HEK293T (cell line): ENCODE measurements around the gene STXBP3.

Experiments used
- CTCF ChIA-PET: fragments of 350-600 bp; formaldehyde crosslinking; extraction: SDS; loops from one replicate; lab custom pipeline; 2021; ENCODE audit warnings: antibody characterized with exemption, inconsistent platforms; lab: Yijun Ruan, JAX
- POLR2A ChIA-PET: fragments of 350-600 bp; formaldehyde crosslinking; extraction: SDS; loops from one replicate; lab custom pipeline; 2020; ENCODE audit warnings: antibody characterized with exemption, inconsistent platforms; lab: Yijun Ruan, JAX
- DNase-seq: peaks from one replicate; pipeline ENCODE4 v3.0.0; 2012; ENCODE audit warnings: mixed read lengths; ENCODE audit errors: extremely low spot score
- ARNT ChIP-seq: fragments of 450-650 bp; IDR thresholded peaks from 2 replicates; pipeline ENCODE4 v1.6.1; 2017; ENCODE audit warnings: mild to moderate bottlenecking
- BHLHE40 ChIP-seq: fragments of 450-650 bp; IDR thresholded peaks from 2 replicates; pipeline ENCODE4 v1.6.1; 2016; ENCODE audit warnings: mild to moderate bottlenecking, moderate library complexity, borderline replicate concordance
- CTBP1 ChIP-seq: fragments of 450-650 bp; IDR thresholded peaks from 2 replicates; pipeline ENCODE4 v1.6.1; 2016; ENCODE audit warnings: borderline replicate concordance
- ELF4 ChIP-seq: fragments of 450-650 bp; IDR thresholded peaks from 2 replicates; pipeline ENCODE4 v1.6.1; 2017; ENCODE audit warnings: antibody characterized with exemption
- FOXA1 ChIP-seq: fragments of 450-650 bp; IDR thresholded peaks from 2 replicates; pipeline ENCODE4 v1.6.1; 2016; ENCODE audit warnings: mild to moderate bottlenecking
- FOXK2 ChIP-seq: fragments of 450-650 bp; IDR thresholded peaks from 2 replicates; pipeline ENCODE4 v1.6.1; 2016; ENCODE audit warnings: mild to moderate bottlenecking
- FOXM1 ChIP-seq: fragments of 450-650 bp; IDR thresholded peaks from 2 replicates; pipeline ENCODE4 v1.6.1; 2017; ENCODE audit warnings: mild to moderate bottlenecking, borderline replicate concordance
- HDGF ChIP-seq: fragments of 450-650 bp; IDR thresholded peaks from 2 replicates; pipeline ENCODE4 v1.6.1; 2017; ENCODE audit warnings: antibody characterized with exemption, borderline replicate concordance
- L3MBTL2 ChIP-seq: fragments of 450-650 bp; conservative IDR thresholded peaks from 2 replicates; pipeline ENCODE4 v1.6.1; 2016; ENCODE audit warnings: mild to moderate bottlenecking
- LEF1 ChIP-seq: fragments of 450-650 bp; IDR thresholded peaks from 2 replicates; pipeline ENCODE4 v1.6.1; 2017; ENCODE audit warnings: mild to moderate bottlenecking, borderline replicate concordance
- NFRKB ChIP-seq: fragments of 450-650 bp; IDR thresholded peaks from 2 replicates; pipeline ENCODE4 v1.6.1; 2016; ENCODE audit warnings: mild to moderate bottlenecking, moderate library complexity
- PKNOX1 ChIP-seq: fragments of 450-650 bp; IDR thresholded peaks from 2 replicates; pipeline ENCODE4 v1.6.1; 2016
- SP1 ChIP-seq: fragments of 450-650 bp; IDR thresholded peaks from 2 replicates; pipeline ENCODE4 v1.6.1; 2017
- SUZ12 ChIP-seq: fragments of 450-650 bp; IDR thresholded peaks from 2 replicates; pipeline ENCODE4 v1.6.1; 2016; ENCODE audit warnings: mild to moderate bottlenecking
- TARDBP ChIP-seq: fragments of 450-650 bp; IDR thresholded peaks from 2 replicates; pipeline ENCODE4 v1.6.1; 2016
- ZNF384 ChIP-seq: fragments of 450-650 bp; IDR thresholded peaks from 2 replicates; pipeline ENCODE4 v1.6.1; 2016

Gene STXBP3

DNA sequence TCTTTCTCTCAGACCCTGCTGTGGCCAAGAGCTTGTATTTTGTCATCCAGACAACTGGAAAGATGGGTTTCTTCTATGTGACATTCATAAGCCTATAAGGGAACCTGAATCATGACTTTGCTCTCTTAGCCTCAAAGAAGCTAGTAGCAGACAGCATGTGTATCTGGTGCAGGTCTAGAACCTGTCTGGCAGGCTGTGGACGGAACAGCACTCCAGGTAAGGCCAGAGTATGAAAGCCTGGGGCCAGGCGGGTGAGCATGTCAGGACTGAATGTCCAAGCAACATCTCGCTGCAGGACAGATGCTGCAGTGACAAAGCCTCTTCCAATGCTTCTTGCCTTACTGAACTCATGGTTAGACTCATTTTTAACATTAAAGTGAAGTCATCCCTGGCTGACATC lies 77.6 kb downstream of the STXBP3 start:
- no peak for DNase-seq
- TF ChIP-seq FOXK2 (no peak), FOXA1 (no peak), BHLHE40 (no peak), ZNF384 (no peak), TARDBP (no peak), ELF4 (no peak)
- POLR2A ChIA-PET: no interaction called here
- CTCF ChIA-PET: no interaction called here

GRCh38 chr1:108826081-108826635 lies 79.7 kb downstream of the STXBP3 start:
- DNase-seq: no peak

DNA sequence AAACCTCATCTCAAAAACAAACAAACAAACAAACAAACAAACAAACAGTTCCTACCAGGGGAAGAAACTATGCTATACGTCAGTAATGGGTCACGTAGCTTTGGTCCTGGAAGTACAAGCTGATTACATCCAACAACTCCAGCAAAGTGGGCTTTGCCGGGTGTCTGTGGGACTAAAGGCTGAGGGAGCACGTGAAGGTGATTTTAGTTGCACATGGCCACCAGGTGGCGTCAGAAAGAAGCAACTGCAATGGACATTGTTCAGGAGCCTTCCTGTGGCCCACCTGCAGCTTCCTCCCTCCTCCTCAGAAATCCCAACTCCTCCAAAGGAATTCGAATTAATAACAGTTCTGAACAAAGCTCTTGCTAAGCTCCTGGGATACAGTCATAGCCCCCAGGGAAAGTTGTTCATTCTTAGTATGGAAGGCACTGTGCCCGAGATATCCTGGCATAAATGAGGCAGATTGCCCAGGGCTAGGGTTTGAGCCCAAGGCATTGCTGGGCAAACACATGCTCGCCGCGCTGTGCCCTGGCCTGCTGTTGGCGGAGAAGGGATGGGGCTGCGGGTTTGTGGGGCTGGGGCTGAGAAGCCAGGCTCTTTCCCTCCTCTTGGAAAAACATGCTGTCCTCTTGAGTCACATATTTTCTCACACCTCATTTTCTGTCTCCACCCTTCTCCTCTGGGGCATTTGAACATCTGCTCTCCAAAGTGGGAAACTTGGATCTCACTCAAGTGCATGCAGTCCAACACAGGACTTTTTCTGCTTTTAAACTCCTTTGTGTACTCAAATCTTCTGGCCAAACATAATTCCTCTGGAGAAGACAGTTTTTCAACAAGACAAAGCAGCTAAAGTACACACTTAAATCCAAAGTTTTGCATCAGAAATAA lies 81.8 kb downstream of the STXBP3 start:
- ChIA-PET POLR2A (interaction anchor here (1.7 to 3.0 kb wide), 2 partner anchors 12 to 136 kb away, joined by 5 to 12 read pairs; partner anchors contain the start of gene PRPF38B), CTCF (interaction anchor here (0.6 to 6.8 kb wide), 14 partner anchors 9 to 1289 kb away, joined by 3 to 65 read pairs (median 4); no protein-coding TSS in a partner anchor)
- TF ChIP-seq TARDBP: no peak
- no peak for TF ChIP-seq FOXA1
- peak; percentile 47; the same call in 1 of the 2 replicates for TF ChIP-seq L3MBTL2
- TF ChIP-seq ZNF384: no peak
- no peak for TF ChIP-seq ARNT
- no peak for TF ChIP-seq BHLHE40
- DNase-seq: peak; percentile 90

More at GRCh38 chr1:108826081-108826635, 79.7 kb downstream of the STXBP3 start:
- ChIA-PET CTCF (interaction anchor here (0.6 to 6.8 kb wide), 6 partner anchors 7 to 314 kb away, joined by 3 to 65 read pairs (median 3); a partner anchor contains a TSS), POLR2A (interaction anchor here (1.1 to 1.3 kb wide), 2 partner anchors 9 to 134 kb away, joined by 3 to 5 read pairs; partner anchors contain the start of gene PRPF38B)
- TF ChIP-seq ELF4 (no peak), NFRKB (no peak), BHLHE40 (no peak), ZNF384 (no peak), PKNOX1 (no peak), ARNT (no peak), LEF1 (no peak), FOXK2 (no peak), SUZ12 (no peak), FOXM1 (no peak), HDGF (no peak)

GRCh38 chr1:108829498-108829916 lies 83.0 kb downstream of the STXBP3 start:
- TF ChIP-seq PKNOX1 (no peak), L3MBTL2 (no peak), FOXA1 (no peak), HDGF (no peak), ELF4 (no peak)
- ChIA-PET POLR2A (interaction anchor here (1.5 to 3.0 kb wide), 3 partner anchors 17 to 271 kb away, joined by 3 to 12 read pairs (median 5); partner anchors contain the start of gene PRPF38B), CTCF (interaction anchor here (0.7 to 6.8 kb wide), 4 partner anchors 10 to 271 kb away, joined by 4 to 65 read pairs (median 12); no protein-coding TSS in a partner anchor)
- no peak for DNase-seq

GRCh38 chr1:108830119-108831008 lies 83.9 kb downstream of the STXBP3 start:
- TF ChIP-seq SP1: no peak
- no peak for TF ChIP-seq PKNOX1
- no peak for TF ChIP-seq L3MBTL2
- TF ChIP-seq LEF1: no peak
- no peak for TF ChIP-seq CTBP1
- no peak for TF ChIP-seq NFRKB
- TF ChIP-seq TARDBP: no peak
- TF ChIP-seq FOXM1: no peak
- no peak for TF ChIP-seq SUZ12
- no peak for TF ChIP-seq ELF4
- TF ChIP-seq FOXA1: no peak
- no peak for TF ChIP-seq ZNF384
- TF ChIP-seq HDGF: no peak
- no peak for TF ChIP-seq FOXK2
- TF ChIP-seq ARNT: no peak
- TF ChIP-seq BHLHE40: no peak
- DNase-seq: no peak
- POLR2A ChIA-PET: interaction anchor here (1.1 to 3.0 kb wide), 4 partner anchors 14 to 270 kb away, joined by 3 to 12 read pairs (median 4); partner anchors contain the start of gene PRPF38B
- CTCF ChIA-PET: interaction anchor here (0.6 to 6.8 kb wide), 4 partner anchors 35 to 283 kb away, joined by 4 to 65 read pairs (median 4); no protein-coding TSS in a partner anchor
